ENCODE results near the gene MSRB1.

GRCh38 chr16:1990101-1990350 lies 47.0 kb upstream of the MSRB1 start:
- TF ChIP-seq POLR2A (IDR thresholded peaks at IDR 0.05) (no peak), POLR2AphosphoS5 (IDR thresholded peaks at IDR 0.05) (no peak)
- TF ChIP-seq, protein P1, sequence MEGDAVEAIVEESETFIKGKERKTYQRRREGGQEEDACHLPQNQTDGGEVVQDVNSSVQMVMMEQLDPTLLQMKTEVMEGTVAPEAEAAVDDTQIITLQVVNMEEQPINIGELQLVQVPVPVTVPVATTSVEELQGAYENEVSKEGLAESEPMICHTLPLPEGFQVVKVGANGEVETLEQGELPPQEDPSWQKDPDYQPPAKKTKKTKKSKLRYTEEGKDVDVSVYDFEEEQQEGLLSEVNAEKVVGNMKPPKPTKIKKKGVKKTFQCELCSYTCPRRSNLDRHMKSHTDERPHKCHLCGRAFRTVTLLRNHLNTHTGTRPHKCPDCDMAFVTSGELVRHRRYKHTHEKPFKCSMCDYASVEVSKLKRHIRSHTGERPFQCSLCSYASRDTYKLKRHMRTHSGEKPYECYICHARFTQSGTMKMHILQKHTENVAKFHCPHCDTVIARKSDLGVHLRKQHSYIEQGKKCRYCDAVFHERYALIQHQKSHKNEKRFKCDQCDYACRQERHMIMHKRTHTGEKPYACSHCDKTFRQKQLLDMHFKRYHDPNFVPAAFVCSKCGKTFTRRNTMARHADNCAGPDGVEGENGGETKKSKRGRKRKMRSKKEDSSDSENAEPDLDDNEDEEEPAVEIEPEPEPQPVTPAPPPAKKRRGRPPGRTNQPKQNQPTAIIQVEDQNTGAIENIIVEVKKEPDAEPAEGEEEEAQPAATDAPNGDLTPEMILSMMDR (IDR thresholded peaks at IDR 0.05): no peak

All from prostate gland (tissue), 2 donors.